M059J (cell line): ENCODE data around the gene MALAT1. TPM values are rescaled to one million over a fixed set of nuclear protein-coding genes. Genes with fewer than 3 reads are reported as not detected.

Experiments used
- total RNA-seq: library from RNA; depleted of rRNA; stranded (reverse); fragments of >200 nt; shearing (Covaris generic); gene quantifications from 2 replicates; pipeline ENCODE4 v1.2.3, GENCODE V29; 2014; rRNA removed

The MALAT1 gene
- total RNA-seq, 1 experiment from 2014 or later: 608 TPM

Other genes starting within 250 kb of the MALAT1 start
- gene POLA2, start 237.1 kb upstream of the MALAT1 start, total RNA-seq: 47.8 and 62.9 TPM in 2 replicates
- gene CDC42EP2, start 184.2 kb upstream of the MALAT1 start, total RNA-seq: 0.07 and 1.6 TPM in 2 replicates
- gene DPF2, start 165.2 kb upstream of the MALAT1 start, total RNA-seq: 31.5 and 43.5 TPM in 2 replicates
- 1.7 TPM in 1 of 2 replicates, not detected in the other for gene TIGD3, start 144.3 kb upstream of the MALAT1 start, total RNA-seq
- 1.1 and 2.5 TPM in 2 replicates for gene SLC25A45, start 116.4 kb upstream of the MALAT1 start, total RNA-seq
- 42.6 and 43.0 TPM in 2 replicates for gene FRMD8, start 112.4 kb upstream of the MALAT1 start, total RNA-seq
- 3.9 and 6.5 TPM in 2 replicates for gene NEAT1, start 76.2 kb upstream of the MALAT1 start, total RNA-seq
- 59.7 and 96.5 TPM in 2 replicates for gene SCYL1, start 26.0 kb downstream of the MALAT1 start, total RNA-seq
- 15.1 and 27.3 TPM in 2 replicates for gene LTBP3, start 59.3 kb downstream of the MALAT1 start, total RNA-seq
- gene ZNRD2, start 71.4 kb downstream of the MALAT1 start, total RNA-seq: 106 and 116 TPM in 2 replicates
- 35.4 and 40.0 TPM in 2 replicates for gene FAM89B, start 73.5 kb downstream of the MALAT1 start, total RNA-seq
- 2.0 and 9.3 TPM in 2 replicates for gene EHBP1L1, start 77.0 kb downstream of the MALAT1 start, total RNA-seq
- gene KCNK7, start 96.8 kb downstream of the MALAT1 start, total RNA-seq: 0.52 TPM in 1 of 2 replicates, not detected in the other
- 16.0 and 27.1 TPM in 2 replicates for gene MAP3K11, start 115.2 kb downstream of the MALAT1 start, total RNA-seq
- gene PCNX3, start 116.7 kb downstream of the MALAT1 start, total RNA-seq: 16.5 and 26.0 TPM in 2 replicates
- 8.7 and 22.7 TPM in 2 replicates for gene SIPA1, start 139.1 kb downstream of the MALAT1 start, total RNA-seq
- 37.2 and 49.1 TPM in 2 replicates for gene RELA, start 163.9 kb downstream of the MALAT1 start, total RNA-seq
- gene KAT5, start 213.2 kb downstream of the MALAT1 start, total RNA-seq: 21.6 and 37.8 TPM in 2 replicates
- gene RNASEH2C, start 221.8 kb downstream of the MALAT1 start, total RNA-seq: 45.0 and 48.2 TPM in 2 replicates